HG03060 (cell line): Measurements from ENCODE around the gene PRKRA.
"Not testable (repeated sequence)": the region's sequence is repeated elsewhere in the genome, so short reads cannot be mapped to it uniquely, and the experiment has no call there.

Experiments
- ATAC-seq: cut with Tn5 transposase; IDR thresholded peaks from one replicate; pipeline ENCODE4 v1.9.1; 2021; ENCODE audit warnings: low read depth, moderate number of reproducible peaks; ENCODE audit not compliant: unreplicated experiment

Gene PRKRA

GRCh38 chr2:178450774-178451525, at the start of gene PRKRA, which contains the start of gene PJVK:
Gene PRKRA, minus strand, starts transcription at chr2:178451175. Its CDS starts 145 bp downstream, at chr2:178451030.
Gene PJVK, plus strand, starts transcription at chr2:178451378. Its CDS starts 2,032 bp downstream, at chr2:178453410.
- peak; percentile 76 for ATAC-seq

DNA sequence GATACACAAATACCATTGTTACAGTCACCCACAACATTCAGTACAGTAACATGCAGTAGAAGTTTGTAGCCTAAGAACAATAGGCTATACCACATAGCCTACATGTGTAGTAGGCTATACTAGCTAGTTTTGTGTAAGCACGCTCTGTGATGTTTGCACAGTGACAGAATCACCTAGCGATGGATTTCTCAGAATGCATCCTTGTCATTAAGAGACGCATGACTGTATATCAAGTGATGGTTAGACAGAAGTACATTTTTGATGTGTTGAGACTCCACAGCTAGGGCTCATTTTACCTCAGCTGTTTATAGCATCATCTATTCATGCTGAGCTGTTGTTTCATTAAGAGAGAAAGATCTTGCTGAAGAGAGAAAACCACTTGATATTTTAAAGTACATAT, 48.7 kb upstream of the PRKRA start:
- no peak for ATAC-seq

DNA sequence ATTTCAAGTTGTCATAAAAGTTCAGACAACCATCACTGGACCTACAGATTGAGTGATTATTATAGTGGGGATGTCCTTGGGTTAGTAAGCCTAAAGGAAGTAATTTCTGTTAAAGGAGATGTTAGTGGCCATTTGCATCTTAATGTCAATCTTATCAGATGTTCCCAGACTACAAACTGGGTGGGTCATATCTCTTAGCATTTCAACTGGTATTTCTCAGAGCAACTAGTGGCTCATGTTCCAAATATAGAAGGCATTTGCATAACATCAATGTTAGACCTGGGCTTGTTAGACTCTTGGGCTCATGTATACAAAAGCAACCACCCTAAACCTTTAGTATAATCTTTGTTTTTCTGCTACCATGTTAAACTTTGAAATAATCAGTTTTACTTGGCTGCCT, 47.2 kb upstream of the PRKRA start:
- no peak for ATAC-seq

GRCh38 chr2:178496049-178496448, 45.1 kb upstream of the PRKRA start:
- no peak for ATAC-seq

GRCh38 chr2:178491612-178492011, 40.6 kb upstream of the PRKRA start:
- ATAC-seq = no peak

GRCh38 chr2:178485356-178485755, 34.4 kb upstream of the PRKRA start:
- no peak for ATAC-seq

- ATAC-seq = no peak
Measured at GRCh38 chr2:178484245-178485041, 33.5 kb upstream of the PRKRA start.

DNA sequence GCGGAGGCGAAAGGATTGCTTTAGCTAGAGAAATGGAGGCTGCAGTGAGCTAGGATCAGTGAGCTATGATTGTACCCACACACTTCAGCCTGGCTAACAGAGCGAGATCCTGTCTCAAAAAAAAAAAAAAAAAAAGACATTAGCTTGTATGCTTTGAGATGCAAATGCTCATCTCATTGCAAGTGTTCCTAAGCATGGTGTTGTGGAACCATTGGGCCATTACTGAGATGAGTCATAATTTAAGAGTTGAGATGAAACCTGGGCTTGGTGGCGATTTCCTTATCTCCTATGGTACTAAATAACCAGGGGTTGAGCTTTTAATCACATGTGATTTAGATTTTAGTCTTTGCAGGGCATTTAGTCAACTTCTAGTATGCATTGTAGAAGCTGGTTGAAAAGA, 31.5 kb upstream of the PRKRA start:
- peak; percentile 33 for ATAC-seq

DNA sequence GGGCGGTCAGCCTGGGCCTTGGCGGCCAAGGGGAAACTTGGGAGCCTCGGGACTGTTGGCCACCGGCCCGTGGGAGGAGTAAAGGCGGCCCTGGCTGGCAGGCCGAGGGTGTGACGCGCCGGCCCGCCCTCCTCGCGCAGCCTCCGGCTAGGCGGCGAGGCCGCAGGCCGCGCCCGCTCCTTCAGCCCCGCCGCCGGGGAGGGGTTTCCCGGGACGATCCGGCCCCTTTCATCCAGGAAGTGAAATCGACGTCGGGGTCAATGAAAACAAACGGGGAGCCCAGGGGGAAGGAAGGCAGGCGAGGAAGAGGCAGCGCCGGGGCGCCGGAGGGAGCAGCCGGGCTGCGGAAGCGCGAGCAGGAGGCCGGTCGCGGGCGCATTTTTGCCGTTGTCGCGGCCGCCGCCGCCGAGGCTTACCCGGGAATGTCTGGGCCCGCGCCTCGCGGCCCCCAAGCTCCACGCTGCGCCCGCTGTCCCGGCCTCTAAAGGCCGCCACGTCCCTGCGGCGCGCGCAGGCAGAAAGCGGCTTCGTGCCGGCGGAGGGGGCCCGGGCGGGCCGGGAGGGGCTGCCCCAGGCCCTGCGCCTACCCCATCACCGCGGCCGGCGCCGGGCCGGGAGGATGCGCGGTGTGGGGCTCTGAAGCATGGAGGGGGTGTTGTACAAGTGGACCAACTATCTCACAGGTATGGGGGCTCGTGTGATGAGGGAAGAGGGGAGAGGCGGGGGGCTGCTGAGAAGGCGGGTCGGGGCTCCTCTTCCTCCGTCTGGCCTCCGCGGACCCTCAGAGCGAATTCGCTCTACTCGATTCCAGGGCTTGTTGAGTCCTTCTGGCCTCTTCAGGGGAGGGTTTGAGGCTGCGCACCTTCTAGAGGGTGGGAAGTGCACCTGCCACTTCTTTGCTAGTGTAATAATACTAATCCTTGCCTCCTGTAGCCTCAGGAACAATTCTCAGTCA, 29.5 kb upstream of the PRKRA start, which contains the start of gene PLEKHA3:
Gene PLEKHA3, plus strand, starts transcription at position 231 of the 955 bp plus-strand sequence. Its CDS starts 413 bp downstream, at position 644.
- ATAC-seq = peak; percentile 20

- ATAC-seq = no peak
Measured at GRCh38 chr2:178479758-178480226, 28.8 kb upstream of the PRKRA start.

DNA sequence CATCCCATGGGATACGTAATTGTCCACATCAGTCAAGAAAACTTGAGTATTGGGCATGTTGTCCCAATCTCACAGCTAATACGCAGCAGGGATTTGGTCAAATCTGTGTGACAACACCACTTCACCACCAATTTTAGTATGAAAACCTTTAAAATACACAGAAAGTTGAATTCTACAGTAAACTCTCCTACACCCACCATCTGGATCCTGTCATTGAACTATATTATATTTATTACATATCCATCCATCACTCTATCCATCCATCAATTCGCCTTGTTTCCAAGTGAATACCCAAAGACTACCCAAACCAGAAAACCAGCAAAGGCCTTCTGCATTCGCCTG, 28.3 kb upstream of the PRKRA start:
- ATAC-seq = no peak

DNA sequence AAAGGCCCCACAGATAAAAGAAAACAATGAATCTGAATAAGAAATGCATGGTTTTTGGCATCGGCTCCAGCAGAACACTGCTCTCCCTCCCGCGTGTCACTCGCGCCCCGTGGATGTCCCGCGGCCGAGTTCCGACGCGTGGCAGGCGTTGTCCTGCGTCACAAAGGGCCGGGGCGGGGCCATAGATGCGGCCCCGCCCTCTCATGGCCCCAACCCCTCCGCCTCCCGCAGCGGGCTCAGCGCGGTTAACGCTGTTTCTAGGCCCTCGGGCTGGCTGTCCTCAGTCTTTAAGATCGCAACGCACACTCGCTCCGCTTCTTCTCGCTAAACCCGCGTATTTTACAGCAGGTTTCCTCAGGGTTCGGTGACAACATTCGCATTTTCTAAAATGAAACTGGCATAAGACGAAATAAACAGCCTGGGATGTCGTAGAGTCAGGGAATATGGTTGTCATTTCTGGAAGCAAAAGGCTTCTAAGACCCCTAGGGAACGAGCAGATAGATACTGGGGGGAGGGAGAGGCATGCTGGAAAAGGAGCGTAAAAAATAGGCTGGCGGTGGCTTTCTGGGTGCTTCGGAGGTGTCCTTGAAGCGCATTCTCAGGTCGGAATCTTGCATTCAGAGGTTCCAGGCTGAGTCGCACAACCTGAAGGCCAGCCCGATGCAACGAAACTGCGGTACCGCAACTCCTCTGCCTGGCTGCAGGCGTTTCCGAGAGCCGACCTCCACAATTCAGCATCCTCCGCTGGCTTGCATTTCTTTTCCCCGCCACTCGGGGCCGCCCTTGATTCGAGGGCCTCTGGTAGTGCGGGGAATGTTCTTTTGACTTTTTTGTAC, 27.7 kb upstream of the PRKRA start, which contains the start of gene FKBP7:
Gene FKBP7, minus strand, starts transcription at position 162 of the 836 bp plus-strand sequence. Its CDS starts 101 bp downstream, at position 61.
- ATAC-seq = peak; percentile 34

GRCh38 chr2:178478130-178478438, 27.1 kb upstream of the PRKRA start:
- no peak for ATAC-seq

- ATAC-seq = no peak
Measured at GRCh38 chr2:178477443-178478129, 26.6 kb upstream of the PRKRA start.

- ATAC-seq = no peak
Measured at GRCh38 chr2:178476477-178476876, 25.5 kb upstream of the PRKRA start.

DNA sequence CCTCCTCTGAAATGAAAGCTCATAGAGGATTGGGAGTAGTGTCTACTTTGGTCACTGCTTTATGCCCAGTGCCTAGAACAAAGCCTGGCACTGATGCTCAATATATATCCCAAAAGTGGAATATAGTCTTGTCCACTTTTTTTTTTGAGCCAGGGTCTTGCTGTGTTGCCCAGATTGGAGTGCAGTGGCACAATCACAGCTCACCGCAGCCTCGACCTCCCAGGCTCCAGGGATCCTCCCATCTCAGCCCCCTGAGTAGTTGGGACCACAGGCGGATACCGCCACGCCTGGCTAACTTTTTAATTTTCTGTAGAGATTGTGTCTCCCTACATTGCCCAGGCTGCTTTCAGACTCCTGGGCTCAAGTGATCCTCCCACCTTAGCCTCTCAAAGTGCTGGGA, 23.6 kb upstream of the PRKRA start:
- ATAC-seq = no peak

GRCh38 chr2:178473931-178474330, 23.0 kb upstream of the PRKRA start:
- no peak for ATAC-seq

GRCh38 chr2:178473373-178473772, 22.4 kb upstream of the PRKRA start:
- ATAC-seq = no peak

DNA sequence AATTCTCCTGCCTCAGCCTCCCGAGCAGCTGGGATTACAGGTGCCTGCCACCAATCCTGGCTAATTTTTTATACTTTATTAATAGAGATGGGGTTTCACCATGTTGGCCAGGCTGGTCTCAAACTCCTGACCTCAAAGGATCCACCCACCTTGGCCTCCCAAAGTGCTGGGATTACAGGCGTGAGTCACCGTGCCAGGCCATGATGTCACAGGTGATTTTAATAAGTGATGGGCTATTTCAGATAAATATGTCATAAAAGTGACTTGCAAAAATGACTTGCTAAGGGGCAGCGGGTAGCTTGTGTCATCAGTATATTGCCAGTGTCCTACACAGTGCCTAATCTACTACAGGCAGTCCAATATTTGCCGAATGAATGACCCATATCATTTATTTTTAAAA, 20.3 kb upstream of the PRKRA start:
- ATAC-seq = not testable (repeated sequence)
